GM19468 (cell line): ENCODE results near the gene PLSCR2.
"Not testable (repeated sequence)": the region's sequence is repeated elsewhere in the genome, so short reads cannot be mapped to it uniquely, and the experiment has no call there.

Experiments
- ATAC-seq: cut with Tn5 transposase; IDR thresholded peaks from one replicate; pipeline ENCODE4 v1.9.1; 2021; ENCODE audit warnings: mild to moderate bottlenecking, moderate library complexity, moderate number of reproducible peaks; ENCODE audit not compliant: unreplicated experiment; ENCODE audit errors: extremely low read depth

The PLSCR2 gene

GRCh38 chr3:146491303-146491702, 21.9 kb upstream of the PLSCR2 start:
- no peak for ATAC-seq

DNA sequence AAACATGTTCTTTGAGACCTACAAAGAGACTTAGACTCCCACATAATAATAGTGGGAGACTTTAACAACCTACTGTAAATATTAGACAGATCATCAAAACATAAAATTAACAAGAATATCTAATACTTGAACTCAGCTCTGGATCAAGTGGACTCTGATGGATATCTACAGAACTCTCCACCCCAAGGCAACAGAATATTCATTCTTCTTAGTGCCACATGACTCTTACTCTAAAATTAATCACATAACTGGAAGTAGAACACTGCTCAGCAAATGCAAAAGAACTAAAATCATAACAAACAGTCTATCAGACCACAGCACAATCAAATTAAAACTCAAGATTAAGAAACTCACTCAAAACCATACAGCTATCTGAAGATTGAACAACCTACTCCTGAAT, 15.9 kb upstream of the PLSCR2 start:
- ATAC-seq, result no peak

- no peak for ATAC-seq
Measured at GRCh38 chr3:146476094-146476740, 6.9 kb upstream of the PLSCR2 start.

GRCh38 chr3:146474976-146475375, 5.6 kb upstream of the PLSCR2 start:
- ATAC-seq, result not testable (repeated sequence)

DNA sequence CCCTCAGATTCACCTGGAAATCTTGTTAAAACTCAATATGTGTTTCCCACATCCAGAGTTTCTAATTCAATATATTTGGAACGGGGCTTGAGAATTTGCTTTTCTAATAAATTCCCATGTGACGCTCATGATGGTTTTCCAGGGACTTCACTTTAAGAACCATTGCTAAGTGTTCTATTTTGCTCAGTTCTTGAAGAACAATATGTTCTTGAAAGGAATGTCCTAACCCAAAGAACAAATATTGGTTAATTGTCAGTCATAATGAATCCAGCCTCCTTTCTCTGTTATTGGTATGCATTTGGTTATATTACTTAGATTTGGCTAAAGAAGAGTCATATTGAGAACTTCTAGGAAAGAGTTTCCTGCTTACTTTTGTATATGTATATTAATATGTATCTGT, 4.4 kb upstream of the PLSCR2 start:
- ATAC-seq, result no peak

DNA sequence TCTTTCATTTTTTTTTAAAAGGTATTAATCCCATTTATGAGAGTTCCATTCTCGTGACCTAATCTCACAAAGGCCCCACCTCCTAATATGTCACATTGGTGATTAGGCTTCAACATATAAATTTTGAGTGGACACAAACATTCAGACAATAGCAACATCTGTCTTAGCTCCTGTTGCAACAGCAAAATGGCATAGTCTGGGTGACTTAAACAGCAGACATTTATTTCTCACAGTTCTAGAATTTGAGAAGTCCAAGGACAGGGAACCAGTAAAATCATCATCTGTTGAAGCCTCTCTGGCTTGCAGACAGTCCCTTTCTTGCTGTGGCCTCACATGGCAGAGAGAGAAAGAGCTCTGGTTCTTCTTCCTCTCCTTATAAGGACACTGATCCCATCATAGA, 3.2 kb upstream of the PLSCR2 start:
- ATAC-seq, result no peak

DNA sequence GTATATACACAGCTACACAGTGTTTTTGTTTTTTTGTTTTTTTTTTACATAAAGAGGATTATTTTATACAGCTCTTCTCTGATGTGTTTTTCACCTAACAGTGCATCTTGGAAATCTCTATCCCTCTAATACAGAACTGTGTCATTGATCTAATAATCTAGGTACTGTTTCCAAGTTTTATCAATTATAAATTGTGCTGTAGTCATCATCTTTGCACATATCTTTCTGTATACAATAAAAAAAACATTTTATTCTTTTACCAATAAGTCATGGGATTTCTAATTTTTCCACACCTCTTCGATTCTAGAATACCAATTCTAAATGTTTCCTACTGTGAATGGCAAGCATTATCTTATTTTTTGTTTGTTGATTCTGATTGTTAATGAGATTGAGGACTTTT, 1.7 kb upstream of the PLSCR2 start:
- ATAC-seq, result no peak

- no peak for ATAC-seq
Measured at GRCh38 chr3:146470425-146470990, 1.1 kb upstream of the PLSCR2 start.

- no peak for ATAC-seq
Measured at GRCh38 chr3:146468671-146469149, 651 bp downstream of the PLSCR2 start.

GRCh38 chr3:146468234-146468633, 1.1 kb downstream of the PLSCR2 start:
- no peak for ATAC-seq

DNA sequence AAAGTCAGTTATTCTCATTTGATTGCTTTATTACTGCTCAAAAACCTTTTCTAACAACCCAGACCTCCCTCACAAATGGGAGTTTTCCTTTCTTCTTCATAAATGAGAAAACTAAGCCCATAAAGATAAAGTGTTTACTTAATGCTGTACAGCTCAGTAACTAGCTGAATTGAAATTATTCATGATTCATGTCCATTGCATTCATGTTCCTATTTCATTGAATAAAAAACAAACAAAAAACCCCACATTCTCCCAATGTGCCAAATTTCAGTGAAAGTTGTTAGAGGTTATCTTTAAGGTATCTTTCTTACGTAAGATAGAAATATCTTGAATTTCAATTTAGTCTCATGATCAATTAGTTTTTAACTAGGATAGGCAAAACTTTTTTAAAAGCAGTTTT, 2.8 kb downstream of the PLSCR2 start:
- no peak for ATAC-seq

GRCh38 chr3:146465693-146466465, 3.5 kb downstream of the PLSCR2 start:
- ATAC-seq, result no peak

DNA sequence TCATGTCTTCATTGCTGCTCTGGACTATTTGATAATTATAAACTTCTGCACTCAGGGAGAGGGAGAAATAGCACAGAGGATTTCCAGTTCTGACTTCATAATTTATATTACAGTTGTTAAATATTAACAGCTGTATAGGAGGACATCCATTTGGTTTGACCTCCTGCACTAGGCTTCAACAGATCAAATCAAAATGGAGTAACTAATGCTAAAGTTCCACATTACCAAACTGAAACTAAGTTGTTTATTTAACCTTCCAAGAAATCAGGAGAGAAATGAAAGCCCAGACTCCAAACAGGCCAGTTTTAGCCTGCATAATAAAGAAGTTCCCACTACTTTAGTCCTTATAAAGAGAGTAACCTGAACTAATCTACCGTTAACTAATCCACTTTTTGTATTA, 4.6 kb downstream of the PLSCR2 start:
- no peak for ATAC-seq

DNA sequence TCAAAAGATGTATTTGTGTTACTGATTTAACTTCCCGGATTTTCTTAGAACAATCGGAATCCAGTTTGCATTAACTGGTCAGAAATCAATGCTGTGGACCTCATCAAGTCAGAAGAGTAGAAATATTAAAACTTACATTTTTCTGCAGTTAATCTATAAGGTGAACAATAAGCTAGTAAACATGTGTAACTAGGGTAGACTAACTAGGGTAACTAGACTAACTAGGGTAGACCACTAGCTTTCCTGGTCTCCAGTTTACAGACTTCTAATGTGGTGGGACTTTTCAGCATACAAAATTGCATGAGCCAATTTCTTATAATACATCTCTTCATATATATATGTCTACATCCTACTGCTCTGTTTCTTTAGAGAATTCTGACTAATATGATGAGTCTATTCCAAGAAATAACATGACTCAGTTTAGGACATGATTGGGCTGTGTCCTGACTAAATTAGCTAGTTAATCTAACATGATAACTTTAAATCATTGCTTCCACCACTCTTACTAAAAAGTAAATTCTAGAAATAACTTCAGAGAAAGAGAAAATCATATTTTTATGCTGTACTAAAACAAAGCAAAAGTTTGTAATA, 5.3 kb downstream of the PLSCR2 start:
- ATAC-seq, result no peak

- ATAC-seq, result no peak
Measured at GRCh38 chr3:146454796-146455195, 14.6 kb downstream of the PLSCR2 start.

GRCh38 chr3:146449613-146450012, 19.7 kb downstream of the PLSCR2 start:
- no peak for ATAC-seq

GRCh38 chr3:146449076-146449475, 20.3 kb downstream of the PLSCR2 start:
- no peak for ATAC-seq

DNA sequence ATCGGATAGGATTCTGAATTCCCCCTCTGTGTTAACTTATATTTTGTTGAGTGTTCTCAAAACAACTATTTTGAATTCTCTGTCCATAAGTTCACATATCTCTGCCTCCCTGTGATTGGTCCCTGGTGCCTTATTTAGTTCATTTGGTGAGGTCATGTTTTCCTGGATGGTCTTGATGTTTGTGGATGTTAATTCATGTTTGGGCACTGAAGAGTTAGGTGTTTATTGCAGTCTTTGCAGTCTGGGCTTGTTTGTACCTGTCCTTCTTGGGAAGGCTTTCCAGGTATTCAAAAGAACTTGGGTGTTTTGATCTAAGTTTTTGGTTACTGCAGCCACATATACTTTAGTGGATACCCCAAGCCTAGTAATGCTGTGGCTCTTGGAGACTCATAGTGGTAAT, 23.3 kb downstream of the PLSCR2 start:
- no peak for ATAC-seq

- not testable (repeated sequence) for ATAC-seq
Measured at GRCh38 chr3:146440310-146440709, 29.1 kb downstream of the PLSCR2 start.

GRCh38 chr3:146432066-146432465, 37.3 kb downstream of the PLSCR2 start:
- no peak for ATAC-seq

DNA sequence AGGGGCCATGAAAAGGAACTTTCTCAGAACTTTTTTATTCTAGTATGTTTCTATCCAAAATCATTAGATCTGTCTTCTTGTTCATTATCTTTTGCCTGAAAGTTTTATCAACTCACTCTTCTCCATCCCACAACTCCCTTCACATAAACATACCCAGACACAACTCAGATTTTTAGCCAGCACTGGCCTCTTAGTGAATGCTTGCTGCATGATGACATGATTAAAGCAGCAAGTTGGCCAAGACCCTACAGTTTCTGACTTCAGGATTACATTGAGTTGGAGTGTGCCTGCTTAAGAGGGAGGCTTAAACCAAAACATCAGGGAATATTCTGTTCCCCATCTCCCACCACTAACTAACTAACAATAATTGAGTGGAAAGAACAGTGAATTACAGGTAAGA, 38.1 kb downstream of the PLSCR2 start:
- no peak for ATAC-seq
